Activated T-cell treated with anti-CD3 and anti-CD28 coated beads, Interleukin-2, amount 50 U/mL, for 1 hour (primary cell): ENCODE data around the gene FXYD4.
A peak's percentile ranks its signal among the peaks of the same experiment; 100 is the strongest.
"Not testable (repeated sequence)": the region's sequence is repeated elsewhere in the genome, so short reads cannot be mapped to it uniquely, and the experiment has no call there.

Experiments
- DNase-seq: peaks from one replicate; pipeline ENCODE4 v3.0.0-alpha.2; 2020

The FXYD4 gene

GRCh38 chr10:43371418-43371817 lies at the start of gene FXYD4:
TSS of gene FXYD4 (plus strand) at chr10:43371636. CDS start at chr10:43373747, 2,111 bp downstream.
- DNase-seq = no peak

GRCh38 chr10:43322331-43322730 lies 49.1 kb upstream of the FXYD4 start:
- DNase-seq = no peak

- peak; percentile 75 for DNase-seq
These were observed 48.7 kb upstream of the FXYD4 start for GRCh38 chr10:43322769-43323168.

- DNase-seq = no peak
These were observed 48.2 kb upstream of the FXYD4 start for GRCh38 chr10:43323245-43323644.

GRCh38 chr10:43324876-43325275 lies 46.6 kb upstream of the FXYD4 start:
- DNase-seq = no peak

GRCh38 chr10:43327171-43327570 lies 44.3 kb upstream of the FXYD4 start:
- DNase-seq = no peak

GRCh38 chr10:43327986-43328385 lies 43.5 kb upstream of the FXYD4 start:
- no peak for DNase-seq

- DNase-seq = not testable (repeated sequence)
These were observed 42.6 kb upstream of the FXYD4 start for GRCh38 chr10:43328810-43329209.

GRCh38 chr10:43329246-43329885 lies 42.1 kb upstream of the FXYD4 start:
- not testable (repeated sequence) for DNase-seq

- DNase-seq = not testable (repeated sequence)
These were observed 41.2 kb upstream of the FXYD4 start for GRCh38 chr10:43330049-43330823.

- DNase-seq = not testable (repeated sequence)
These were observed 40.7 kb upstream of the FXYD4 start for GRCh38 chr10:43330824-43331127.

GRCh38 chr10:43333653-43334052 lies 37.8 kb upstream of the FXYD4 start:
- DNase-seq = no peak

GRCh38 chr10:43336061-43336460 lies 35.4 kb upstream of the FXYD4 start:
- DNase-seq = no peak

- DNase-seq = no peak
These were observed 34.7 kb upstream of the FXYD4 start for GRCh38 chr10:43336641-43337318.

- DNase-seq = not testable (repeated sequence)
These were observed 33.9 kb upstream of the FXYD4 start for GRCh38 chr10:43337536-43337935.

- DNase-seq = no peak
These were observed 33.3 kb upstream of the FXYD4 start for GRCh38 chr10:43338117-43338516.

- DNase-seq = no peak
These were observed 32.3 kb upstream of the FXYD4 start for GRCh38 chr10:43339136-43339535.

GRCh38 chr10:43340101-43340500 lies 31.3 kb upstream of the FXYD4 start:
- no peak for DNase-seq

GRCh38 chr10:43340619-43341018 lies 30.8 kb upstream of the FXYD4 start:
- DNase-seq = no peak

GRCh38 chr10:43341450-43341849 lies 30.0 kb upstream of the FXYD4 start:
- no peak for DNase-seq

GRCh38 chr10:43342279-43343125 lies 28.9 kb upstream of the FXYD4 start:
- DNase-seq = no peak

- DNase-seq = no peak
These were observed 28.3 kb upstream of the FXYD4 start for GRCh38 chr10:43343126-43343525.

- DNase-seq = no peak
These were observed 27.4 kb upstream of the FXYD4 start for GRCh38 chr10:43344051-43344450.
